Coronary artery (tissue), 2 donors: ENCODE results near the gene TFDP2.
"Not testable (repeated sequence)": the region's sequence is repeated elsewhere in the genome, so short reads cannot be mapped to it uniquely, and the experiment has no call there.

Experiments used
- DNase-seq: peaks from one replicate; pipeline ENCODE4 v3.0.0-alpha.2; 2017; ENCODE audit warnings: low spot score
- H3K27ac ChIP-seq, 2 donors: fragments of 200-600 bp; sonication (generic); one replicate each; pipeline ENCODE4 v1.5.1; 2016 to 2019
- H3K4me3 ChIP-seq: fragments of 200-600 bp; sonication (generic); 2 replicates; pipeline ENCODE4 v1.5.1; 2016; ENCODE audit warnings: mild to moderate bottlenecking, moderate library complexity
- CTCF ChIP-seq: fragments of 200-600 bp; sonication (generic); IDR thresholded peaks from one replicate; pipeline ENCODE4 v1.5.1; 2019; ENCODE audit warnings: antibody characterized with exemption

The TFDP2 gene

GRCh38 chr3:141929341-141929995 lies 219.9 kb downstream of the TFDP2 start:
- Histone ChIP-seq H3K27ac (no peak overlapping the region), H3K4me3 (no peak overlapping the region)

GRCh38 chr3:141928631-141929270 lies 220.6 kb downstream of the TFDP2 start:
- no peak overlapping the region for H3K4me3 ChIP-seq
- H3K27ac ChIP-seq: no peak overlapping the region
- DNase-seq: no peak
- no peak for TF ChIP-seq CTCF

More at GRCh38 chr3:141929341-141929995, 219.9 kb downstream of the TFDP2 start:
- TF ChIP-seq CTCF: no peak
- DNase-seq: no peak

DNA sequence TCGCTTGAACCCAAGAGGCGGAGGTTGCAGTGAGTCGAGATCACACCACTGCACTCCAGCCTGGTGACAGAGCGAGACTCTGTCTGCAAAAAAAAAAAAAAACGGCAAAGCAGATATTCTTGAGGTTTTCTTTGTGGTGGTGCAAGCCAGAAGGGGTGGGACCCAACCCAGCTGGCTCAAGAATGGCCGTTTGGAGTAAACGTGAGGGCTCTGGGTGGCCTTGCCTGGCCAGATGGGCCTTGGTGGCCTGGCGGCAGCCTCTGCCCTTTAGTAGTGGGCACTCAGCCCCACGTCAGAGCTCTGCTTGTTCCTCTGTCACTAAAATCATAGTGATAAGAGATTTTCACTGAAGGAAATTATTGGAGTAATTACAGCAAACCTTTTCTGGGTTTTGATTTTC lies 222.4 kb downstream of the TFDP2 start:
- DNase-seq: no peak
- H3K27ac ChIP-seq: peak overlapping the region in 1 of 2 donors; percentile 11
- TF ChIP-seq CTCF: no peak
- no peak overlapping the region for H3K4me3 ChIP-seq

- not testable (repeated sequence) for H3K4me3 ChIP-seq, DNase-seq, H3K27ac ChIP-seq
Observed at GRCh38 chr3:141925677-141926076, 223.7 kb downstream of the TFDP2 start.

GRCh38 chr3:141921316-141921715 lies 228.0 kb downstream of the TFDP2 start:
- Histone ChIP-seq H3K27ac (no peak overlapping the region), H3K4me3 (no peak overlapping the region)
- no peak for TF ChIP-seq CTCF
- no peak for DNase-seq

DNA sequence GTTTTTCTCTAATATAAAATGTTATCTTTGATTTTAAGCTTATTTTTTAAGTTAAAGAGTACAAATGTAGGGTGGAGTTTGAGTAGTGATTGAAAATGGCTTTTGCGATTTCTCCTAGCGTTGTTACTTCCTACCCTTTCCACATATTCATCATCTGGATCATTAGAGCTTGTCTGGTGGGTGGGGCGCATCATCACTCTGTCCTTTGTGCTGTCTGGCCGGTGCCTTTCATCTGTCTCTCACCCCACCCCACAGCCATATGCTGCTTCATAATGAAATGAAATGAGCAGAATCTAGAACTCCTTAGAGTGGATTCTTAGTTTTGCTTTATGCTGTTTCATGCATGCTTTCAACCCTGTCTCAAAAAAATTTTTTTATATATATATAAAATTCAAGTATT lies 228.6 kb downstream of the TFDP2 start:
- no peak overlapping the region for H3K4me3 ChIP-seq
- TF ChIP-seq CTCF: no peak
- no peak overlapping the region for H3K27ac ChIP-seq
- DNase-seq: no peak

GRCh38 chr3:141915766-141916165 lies 233.6 kb downstream of the TFDP2 start:
- TF ChIP-seq CTCF: no peak
- Histone ChIP-seq H3K27ac (no peak overlapping the region), H3K4me3 (no peak overlapping the region)
- DNase-seq: no peak
